Measurements from ENCODE around the gene SRGAP2B.
"Not testable (repeated sequence)": the region's sequence is repeated elsewhere in the genome, so short reads cannot be mapped to it uniquely, and the experiment has no call there.

DNA sequence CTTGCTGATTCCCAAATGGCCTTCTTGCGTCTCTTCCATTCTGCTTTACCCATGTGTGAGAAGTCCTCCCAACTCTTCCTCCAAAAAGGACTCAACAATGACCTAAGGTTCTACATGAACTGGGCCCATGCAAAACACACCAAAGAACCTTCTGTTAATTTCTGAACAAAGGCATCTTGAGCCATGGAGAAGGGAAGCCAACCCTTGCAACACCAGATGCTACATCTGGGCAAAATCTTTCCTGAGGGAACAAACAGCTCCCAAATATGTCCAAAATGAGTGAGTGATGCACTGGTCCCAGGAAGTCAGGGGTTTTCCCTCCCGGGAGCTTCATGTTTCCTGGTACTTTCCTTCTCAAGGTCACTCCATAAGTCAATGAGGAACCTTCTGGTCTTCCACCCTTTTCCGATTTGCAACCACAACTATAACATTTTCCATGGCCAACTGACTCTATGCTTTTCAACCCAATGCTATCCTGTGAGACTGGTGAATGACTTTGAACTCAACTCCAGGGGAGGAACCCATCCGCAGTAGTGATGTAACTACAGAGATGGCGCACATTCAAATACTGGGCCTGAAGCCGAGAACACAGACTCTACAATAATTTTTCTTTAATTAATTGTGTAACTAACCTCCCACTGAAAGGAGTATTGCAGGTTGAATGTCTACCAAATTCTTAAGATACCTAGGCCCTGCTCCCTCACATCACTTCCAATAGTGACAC is 112.2 kb downstream of the SRGAP2B start:
- TF ChIP-seq JUND (IDR thresholded peaks at IDR 0.05; ENCODE audit: low read length); EP300 (IDR thresholded peaks at IDR 0.05; ENCODE audit: borderline replicate concordance in 1 of 2, low read depth in 2 of 2, low read length in 2 of 2); BACH1 (IDR thresholded peaks at IDR 0.05; ENCODE audit: low read length); KDM1A (IDR thresholded peaks at IDR 0.05; ENCODE audit: borderline replicate concordance, low read length); POLR2A (IDR thresholded peaks at IDR 0.05; ENCODE audit: control extremely low read depth in 1 of 2, low read depth in 2 of 2, low read length in 2 of 2); TCF12 (IDR thresholded peaks at IDR 0.05; ENCODE audit: low read depth, low read length); HDAC2 (IDR thresholded peaks at IDR 0.05; ENCODE audit: borderline replicate concordance in 1 of 2, low read depth in 2 of 2, low read length in 2 of 2); EZH2 (IDR thresholded peaks at IDR 0.05; ENCODE audit: low read depth, low read length, severe bottlenecking): not testable (repeated sequence)
- TF ChIP-seq, protein P1, sequence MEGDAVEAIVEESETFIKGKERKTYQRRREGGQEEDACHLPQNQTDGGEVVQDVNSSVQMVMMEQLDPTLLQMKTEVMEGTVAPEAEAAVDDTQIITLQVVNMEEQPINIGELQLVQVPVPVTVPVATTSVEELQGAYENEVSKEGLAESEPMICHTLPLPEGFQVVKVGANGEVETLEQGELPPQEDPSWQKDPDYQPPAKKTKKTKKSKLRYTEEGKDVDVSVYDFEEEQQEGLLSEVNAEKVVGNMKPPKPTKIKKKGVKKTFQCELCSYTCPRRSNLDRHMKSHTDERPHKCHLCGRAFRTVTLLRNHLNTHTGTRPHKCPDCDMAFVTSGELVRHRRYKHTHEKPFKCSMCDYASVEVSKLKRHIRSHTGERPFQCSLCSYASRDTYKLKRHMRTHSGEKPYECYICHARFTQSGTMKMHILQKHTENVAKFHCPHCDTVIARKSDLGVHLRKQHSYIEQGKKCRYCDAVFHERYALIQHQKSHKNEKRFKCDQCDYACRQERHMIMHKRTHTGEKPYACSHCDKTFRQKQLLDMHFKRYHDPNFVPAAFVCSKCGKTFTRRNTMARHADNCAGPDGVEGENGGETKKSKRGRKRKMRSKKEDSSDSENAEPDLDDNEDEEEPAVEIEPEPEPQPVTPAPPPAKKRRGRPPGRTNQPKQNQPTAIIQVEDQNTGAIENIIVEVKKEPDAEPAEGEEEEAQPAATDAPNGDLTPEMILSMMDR (IDR thresholded peaks at IDR 0.05; ENCODE audit: control extremely low read depth in 1 of 3, insufficient read depth in 1 of 3, low read depth in 1 of 3, low read length in 3 of 3): not testable (repeated sequence)
